Right renal pelvis (tissue), 4 donors: ENCODE measurements around the gene ANO7. TPM values are rescaled to one million over a fixed set of nuclear protein-coding genes. Genes with fewer than 3 reads are reported as not detected.

Experiments used
- DNase-seq, 4 donors: peaks; one replicate each; pipeline ENCODE4 v3.0.0-alpha.2; 2013; ENCODE audit warnings: low read depth in 4 of 4, low spot score in 3 of 4, missing footprints in 1 of 4
- polyA plus RNA-seq, 4 donors: library from polyadenylated mRNA; unstranded; fragments of 120-200 nt; gene quantifications; one replicate each; pipeline ENCODE4 v1.2.1, GENCODE V29; 2013; ENCODE audit not compliant: insufficient read length in 4 of 4

The ANO7 gene
- polyA plus RNA-seq, 4 donors: 1.1 to 2.6 (median 2.0) TPM

DNA sequence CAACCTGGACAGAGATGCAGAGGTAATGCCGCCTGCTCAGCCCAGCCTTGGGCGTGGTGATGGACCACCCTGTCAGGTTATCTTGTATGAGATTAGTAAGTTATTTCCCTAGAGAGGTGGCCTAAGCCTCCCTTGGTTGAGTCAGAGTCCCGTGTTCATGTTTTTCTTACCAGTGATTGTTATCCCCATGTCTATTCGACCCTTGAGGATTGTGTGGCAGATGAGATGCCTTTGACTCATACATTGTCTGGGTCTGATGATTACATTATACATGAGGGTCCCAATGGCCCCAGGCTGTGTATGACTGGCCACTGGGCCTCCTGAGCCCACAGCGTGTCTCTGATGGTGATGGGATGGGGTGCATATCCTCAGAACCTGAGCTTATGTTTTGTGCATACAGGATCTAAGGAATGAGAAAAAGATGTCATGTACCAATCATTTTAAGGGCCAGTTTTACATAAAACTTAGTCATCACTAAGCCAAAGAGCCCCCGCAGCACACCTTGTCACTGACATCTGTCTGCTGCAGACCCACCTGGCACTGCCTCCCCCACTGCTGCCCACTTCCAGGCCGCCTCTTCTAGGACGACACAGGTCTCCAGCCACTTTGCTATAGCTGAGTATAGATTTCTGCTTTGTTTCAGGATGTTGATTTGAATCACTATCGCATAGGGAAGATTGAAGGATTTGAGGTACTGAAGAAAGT, 30.5 kb upstream of the ANO7 start:
- DNase-seq: no peak

GRCh38 chr2:241158546-241158900, 30.0 kb upstream of the ANO7 start:
- no peak for DNase-seq

- no peak for DNase-seq
Measured at GRCh38 chr2:241159116-241159515, 29.4 kb upstream of the ANO7 start.

GRCh38 chr2:241160318-241160717, 28.2 kb upstream of the ANO7 start:
- DNase-seq: no peak

- no peak for DNase-seq
Measured at GRCh38 chr2:241161646-241162281, 26.7 kb upstream of the ANO7 start.

- DNase-seq: no peak
Measured at GRCh38 chr2:241163601-241164118, 24.8 kb upstream of the ANO7 start.

DNA sequence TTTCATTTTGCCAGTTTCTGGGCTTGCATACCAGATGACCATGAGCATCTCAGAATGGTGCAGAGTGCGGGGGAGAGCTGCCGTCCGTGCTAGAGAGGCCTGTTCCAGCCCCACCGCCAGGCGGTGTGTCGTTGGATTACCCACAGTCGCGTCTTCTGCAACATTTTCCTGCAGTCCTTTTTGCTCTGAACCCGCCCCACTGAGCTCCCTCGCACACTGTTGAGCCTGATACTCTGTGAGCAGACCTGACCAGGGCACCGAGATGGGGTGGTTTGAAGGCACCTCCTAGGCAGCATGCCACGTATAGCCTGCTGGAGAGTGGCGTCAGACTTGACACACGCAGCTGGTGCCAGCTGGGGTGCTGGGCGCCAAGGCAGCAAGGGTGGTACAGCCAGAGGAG, 20.1 kb upstream of the ANO7 start:
- DNase-seq: no peak

DNA sequence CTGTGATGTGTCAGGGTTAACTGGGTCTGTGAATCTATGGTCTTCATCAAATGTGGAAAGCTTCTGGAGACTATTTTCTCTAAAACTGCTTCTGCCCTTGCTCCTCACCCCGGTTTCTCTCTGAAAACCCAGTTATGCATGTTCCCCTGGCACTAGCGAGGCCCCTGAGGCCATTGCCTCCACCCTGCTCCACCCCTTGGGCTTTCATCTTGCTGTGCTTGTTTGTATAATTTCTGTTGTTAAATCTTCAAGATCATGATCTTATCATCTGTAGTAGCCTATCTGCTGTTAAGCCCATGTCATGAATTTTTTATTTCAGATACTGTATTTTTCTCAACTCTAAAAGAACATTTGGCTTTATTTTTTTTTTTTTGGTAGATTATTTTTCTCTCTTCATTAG, 14.9 kb upstream of the ANO7 start:
- no peak for DNase-seq

DNA sequence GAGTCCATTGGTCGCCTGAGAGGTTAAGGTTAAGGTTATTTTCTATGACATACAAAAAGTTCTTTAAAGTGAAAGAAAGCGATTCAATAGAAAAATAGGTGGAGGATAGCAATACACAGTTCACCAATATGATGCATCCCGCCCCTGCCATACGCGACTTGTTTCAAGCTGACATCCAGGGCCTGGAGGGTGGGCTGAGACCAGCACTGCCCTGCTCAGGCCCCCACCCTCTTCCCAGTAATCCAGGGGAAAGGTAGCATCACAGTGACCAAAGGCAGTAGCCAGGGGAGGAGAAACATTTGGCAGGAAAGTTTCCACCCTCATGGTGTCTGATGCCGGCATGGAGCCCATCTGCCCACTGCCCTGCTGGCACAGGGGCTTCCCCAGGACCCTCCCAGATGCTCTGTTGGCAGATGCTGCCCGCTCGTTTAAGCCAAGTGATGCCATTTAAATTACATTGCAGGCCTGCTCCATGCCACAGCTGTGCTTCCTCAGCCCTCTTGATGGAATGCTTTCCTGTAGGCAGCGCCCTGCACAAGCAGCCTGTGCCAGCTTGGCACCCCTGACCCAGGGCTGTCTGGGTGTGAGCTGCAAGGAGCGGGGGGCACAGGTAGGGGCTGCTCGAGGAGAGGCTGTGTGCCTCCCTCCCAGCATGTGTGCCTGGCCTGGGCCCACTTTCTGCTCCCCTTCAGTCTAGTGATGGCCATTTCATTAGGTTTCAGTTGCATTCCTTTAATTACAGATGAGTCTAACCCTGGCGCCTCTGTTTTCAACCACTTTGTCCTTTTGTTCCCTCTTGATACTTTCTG, 10.7 kb upstream of the ANO7 start:
- no peak for DNase-seq

DNA sequence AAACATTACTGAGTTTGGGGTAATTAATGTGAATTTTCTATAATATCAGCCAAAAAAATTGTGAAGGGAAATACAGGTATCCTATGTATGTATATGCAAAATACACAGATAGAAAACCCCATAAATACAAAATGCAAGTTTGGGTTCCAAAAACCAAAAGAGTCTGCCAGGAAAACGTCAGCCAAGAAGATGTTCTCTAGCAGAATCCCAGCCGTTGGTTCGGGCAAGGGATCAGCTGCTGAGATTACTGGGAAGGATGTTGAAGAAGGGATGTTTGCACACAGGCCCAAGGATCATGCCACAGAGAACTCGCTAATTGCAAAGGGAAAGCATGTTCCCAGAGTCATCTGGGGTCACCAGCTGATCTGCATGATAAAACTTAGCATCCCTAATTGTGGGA, 9.5 kb upstream of the ANO7 start:
- DNase-seq: no peak

DNA sequence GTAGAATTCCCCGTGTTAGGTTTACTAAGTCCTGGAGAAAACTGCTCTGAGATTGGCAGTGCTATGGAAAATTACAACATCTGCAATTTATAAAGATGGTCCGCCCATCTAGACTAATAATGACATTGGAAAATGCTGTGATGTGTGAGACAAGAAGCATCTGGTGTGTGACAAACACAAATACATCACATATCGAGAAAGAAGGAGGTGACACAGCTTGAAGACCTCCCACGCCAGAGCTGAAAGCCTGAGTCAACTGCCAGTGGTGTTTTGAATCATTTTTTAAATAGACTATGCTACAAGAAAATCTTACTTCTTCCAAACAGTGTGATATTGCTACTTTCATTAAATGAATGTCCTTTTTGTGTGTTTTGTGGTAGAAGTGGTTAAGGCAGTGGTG, 8.6 kb upstream of the ANO7 start:
- no peak for DNase-seq

DNA sequence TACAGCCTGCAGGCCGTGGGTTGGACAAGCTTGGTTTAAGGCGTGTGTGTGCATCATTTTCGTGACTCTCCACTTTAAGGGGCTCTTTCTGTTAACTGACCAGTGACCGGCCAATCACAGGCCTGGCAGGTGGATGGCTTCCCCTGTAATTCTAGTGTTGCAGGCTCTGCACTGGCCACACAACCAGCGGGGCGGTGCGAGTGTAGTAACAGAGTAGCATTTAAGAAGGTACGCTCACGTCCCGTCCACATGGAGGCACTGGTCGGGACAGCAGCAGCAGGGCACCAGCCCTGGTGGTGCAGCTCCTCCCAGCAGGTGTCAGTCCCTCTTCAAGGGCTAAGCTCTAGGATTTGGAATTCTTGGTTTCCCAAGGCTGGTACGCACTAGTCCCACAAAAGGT, 8.0 kb upstream of the ANO7 start:
- DNase-seq: no peak

DNA sequence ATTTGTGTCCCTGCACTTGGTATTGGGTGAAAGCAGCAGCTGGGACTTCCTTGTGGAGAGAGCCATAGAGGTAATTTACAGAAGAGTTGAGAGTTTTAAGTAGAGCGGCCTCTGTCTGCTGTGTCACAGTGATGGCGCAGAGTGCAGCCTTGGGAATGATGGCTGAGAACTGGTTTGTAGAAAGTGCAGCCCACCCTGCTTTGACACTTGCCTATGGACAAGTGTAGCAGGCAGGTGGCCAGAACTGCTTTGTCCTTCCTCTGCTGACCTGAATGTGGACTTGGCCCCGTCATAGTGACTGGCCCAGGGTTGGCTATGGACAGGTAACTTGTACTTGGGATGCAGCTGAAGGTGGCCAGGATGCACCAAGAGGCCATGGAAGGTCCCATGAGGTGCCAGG, 6.4 kb upstream of the ANO7 start:
- no peak for DNase-seq

DNA sequence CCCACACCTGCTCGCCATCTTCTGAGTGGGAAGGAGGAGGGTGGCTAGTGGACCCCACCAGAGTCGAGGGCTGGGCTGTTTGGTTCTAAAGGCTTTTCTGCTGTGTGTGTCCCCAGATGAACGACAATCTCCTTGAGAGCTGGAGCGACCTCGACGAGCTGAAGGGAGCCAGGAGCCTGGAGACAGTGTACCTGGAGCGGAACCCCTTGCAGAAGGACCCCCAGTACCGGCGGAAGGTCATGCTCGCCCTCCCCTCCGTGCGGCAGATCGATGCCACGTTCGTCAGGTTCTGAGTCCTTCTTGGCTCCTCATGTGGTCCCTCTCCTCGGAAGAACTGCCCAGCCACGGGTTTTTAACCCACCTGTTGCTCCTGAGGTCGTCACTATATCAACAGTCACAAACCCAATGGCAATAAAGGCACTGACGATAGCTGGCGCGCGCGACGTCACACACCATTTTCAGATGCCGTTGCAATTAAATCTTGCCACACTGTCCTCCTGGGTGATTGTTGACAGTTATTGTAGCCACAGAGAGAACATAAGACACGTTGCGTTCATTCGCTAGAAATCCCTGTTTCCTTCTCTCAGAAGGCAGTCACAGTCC, 5.8 kb upstream of the ANO7 start:
- no peak for DNase-seq

GRCh38 chr2:241183221-241183620, 5.3 kb upstream of the ANO7 start:
- DNase-seq: no peak

GRCh38 chr2:241184901-241185300, 3.6 kb upstream of the ANO7 start:
- DNase-seq: no peak

DNA sequence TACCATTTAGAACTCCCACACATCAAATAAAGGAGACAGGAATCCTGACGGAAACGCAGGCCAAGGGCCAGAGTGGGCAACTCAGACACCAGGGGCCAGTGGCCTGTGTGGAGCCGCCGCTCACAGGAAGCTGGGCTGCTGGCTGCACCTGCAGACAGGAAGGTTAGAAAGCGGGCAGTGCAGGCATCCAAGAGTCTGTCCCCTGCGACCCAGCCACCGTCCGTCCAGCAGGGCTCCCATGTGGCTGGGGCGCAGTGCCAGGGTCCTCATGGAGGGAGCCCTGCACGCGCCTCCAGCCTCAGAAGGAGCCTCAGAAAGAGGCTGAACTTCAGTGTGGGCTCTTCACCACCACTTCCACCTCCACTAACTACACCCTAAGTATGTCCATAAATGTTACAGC, 2.5 kb upstream of the ANO7 start:
- DNase-seq: no peak

DNA sequence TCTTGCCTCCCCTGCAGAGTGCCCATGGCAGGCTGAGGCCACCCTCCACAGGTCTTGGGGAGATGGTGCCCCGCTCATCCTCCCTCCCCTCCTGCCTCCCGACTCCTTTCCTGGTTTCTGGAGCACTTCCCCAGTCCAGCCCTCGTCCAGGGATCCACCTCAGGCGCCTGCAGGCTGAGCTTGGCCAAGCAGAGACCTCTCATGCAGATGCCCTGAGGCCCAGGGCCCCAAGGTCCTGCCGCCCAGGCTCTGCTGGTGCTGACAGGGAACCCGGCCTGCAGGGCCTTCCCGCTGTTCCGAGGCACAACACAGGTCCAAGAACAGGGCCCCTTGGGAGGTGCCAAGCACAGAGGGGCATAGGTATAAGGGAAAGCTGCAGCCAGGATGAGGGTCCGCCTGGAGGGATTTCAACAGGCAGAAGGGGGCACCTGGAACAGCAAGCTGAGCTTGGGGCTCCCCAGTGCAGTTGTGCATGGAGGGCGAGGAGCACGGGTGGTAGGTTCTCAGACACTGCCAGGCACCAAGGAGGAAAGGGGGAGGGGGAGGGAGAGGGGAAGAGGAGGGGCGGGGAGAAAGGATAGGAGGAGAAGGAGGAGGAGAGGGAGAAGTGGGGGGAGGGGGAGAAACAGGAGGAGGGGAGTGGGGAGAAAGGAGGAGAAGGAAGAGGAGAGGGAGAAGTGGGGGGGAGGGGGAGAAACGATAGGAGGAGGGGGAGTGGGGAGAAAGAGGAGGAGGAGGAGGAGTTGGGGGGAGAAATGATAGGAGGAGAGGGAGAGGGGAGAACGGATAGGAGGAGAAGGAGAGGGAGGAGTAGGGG, 1.2 kb upstream of the ANO7 start:
- DNase-seq: no peak

- no peak for DNase-seq
Measured at GRCh38 chr2:241187918-241188234, 601 bp upstream of the ANO7 start.

DNA sequence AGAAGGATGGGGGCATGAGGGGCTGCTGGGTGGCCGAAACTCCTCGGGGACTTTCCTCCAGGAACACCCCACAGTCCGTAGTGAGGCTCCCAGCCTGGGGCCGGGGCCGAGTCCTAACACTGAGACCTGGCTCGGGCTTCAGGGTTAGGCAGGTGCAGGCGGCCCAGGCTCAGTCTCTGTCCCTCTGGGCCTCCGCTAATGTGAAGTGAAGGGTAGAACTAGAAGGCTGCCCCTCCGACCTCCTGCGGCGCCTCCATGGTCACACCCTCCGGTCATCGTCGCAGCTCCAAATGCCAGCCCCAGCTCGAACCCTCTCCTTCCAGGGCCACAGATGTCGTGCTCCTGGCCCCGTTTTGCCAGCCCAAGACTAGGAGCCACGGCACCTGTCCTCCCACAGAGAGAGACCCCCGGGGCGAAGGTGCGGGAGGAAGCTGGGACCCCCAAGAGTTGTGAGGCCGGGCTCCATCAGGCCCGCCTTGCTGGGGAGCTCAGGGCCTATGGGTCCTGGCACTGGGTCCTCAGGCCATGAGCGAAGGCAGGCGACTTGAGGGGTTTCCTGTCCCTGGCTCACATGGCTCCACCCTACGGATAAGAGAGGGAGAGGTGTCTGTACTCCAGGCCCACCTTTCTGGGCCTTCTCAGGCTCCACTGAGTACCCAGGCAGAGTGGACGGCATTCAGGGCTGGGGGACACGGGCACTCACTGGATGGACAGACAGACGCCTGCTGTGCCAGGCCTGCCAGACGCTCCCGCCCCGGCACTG, 797 bp downstream of the ANO7 start:
- DNase-seq: no peak
